Measurements from ENCODE around the gene INTS11.

Gene INTS11

GRCh38 chr1:1299686-1300351 is 24.6 kb downstream of the INTS11 start:
- no peak for DNase-seq (ENCODE audit: low read depth)

- no peak for DNase-seq (ENCODE audit: low read depth)
Measured at GRCh38 chr1:1298861-1299685, 25.4 kb downstream of the INTS11 start.

DNA sequence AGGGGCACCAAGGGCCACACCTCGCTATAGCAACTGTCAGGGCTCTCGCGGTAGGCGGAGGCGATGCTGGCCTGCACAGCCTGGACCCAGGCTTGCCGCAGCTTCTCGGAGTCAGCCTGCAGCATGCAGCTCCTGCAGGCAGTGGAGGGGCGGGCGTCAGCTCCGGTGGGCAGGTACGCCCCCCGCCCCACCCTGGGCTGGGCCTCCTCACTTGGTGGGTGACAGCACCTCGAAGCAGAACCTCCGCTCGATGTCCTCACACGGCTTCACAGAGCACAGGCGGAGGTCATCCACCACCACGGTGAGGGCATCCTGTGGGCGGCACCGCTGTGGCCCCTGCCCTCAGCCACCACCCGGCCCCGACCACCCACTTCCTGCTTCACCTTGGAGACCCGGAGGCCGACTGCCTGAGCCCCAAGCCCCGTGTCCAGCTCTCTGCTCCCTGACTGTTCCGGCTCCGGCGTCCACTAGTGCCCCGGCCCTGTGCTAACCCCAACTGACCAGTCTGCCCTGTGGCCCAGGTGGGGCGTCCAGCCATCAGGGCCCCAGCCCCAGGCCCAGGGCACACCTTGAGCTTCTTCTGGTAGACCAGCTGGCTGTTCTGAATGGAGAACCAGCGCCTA is 26.5 kb downstream of the INTS11 start:
- no peak for DNase-seq (ENCODE audit: low read depth)

- no peak for DNase-seq (ENCODE audit: low read depth)
Measured at GRCh38 chr1:1296070-1297061, 28.1 kb downstream of the INTS11 start.

DNA sequence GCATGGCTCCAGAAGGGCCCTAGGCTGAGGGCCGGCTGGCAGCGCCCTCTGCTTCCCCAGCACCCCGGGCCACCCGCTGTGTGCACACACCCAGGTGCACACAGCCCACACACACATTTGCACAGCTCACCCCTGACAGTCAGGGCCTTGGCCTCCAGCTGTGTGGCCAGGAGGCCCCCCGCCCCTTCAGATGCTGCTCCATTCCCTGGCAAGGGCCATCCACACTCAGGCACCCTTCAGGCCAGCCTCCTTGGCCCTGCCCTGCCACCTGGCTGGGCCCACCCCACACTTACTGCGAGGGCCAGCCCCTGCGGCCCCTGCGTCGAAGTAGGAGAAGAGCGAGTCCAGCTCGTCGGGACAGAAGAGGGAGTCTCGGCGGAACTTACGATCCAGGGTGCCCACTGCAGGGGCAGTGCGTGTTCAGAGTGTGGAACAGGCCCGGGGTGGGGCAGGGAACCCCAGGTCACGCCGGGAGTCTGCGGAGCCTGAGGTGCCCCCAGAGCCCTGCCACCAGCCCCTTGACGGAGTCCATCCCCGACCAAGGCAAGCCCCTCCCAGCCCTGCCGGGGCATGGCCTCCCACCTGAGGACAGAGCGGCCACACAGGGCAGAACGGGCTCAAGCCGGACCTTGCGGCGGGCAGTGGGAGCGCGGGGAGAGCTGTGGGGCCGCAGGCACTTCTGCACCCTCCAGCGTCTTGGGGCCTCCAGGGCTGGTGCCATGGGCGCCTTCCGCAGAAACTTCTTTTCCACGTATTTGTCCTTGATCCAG is 29.1 kb downstream of the INTS11 start:
- no peak for DNase-seq (ENCODE audit: low read depth)

DNA sequence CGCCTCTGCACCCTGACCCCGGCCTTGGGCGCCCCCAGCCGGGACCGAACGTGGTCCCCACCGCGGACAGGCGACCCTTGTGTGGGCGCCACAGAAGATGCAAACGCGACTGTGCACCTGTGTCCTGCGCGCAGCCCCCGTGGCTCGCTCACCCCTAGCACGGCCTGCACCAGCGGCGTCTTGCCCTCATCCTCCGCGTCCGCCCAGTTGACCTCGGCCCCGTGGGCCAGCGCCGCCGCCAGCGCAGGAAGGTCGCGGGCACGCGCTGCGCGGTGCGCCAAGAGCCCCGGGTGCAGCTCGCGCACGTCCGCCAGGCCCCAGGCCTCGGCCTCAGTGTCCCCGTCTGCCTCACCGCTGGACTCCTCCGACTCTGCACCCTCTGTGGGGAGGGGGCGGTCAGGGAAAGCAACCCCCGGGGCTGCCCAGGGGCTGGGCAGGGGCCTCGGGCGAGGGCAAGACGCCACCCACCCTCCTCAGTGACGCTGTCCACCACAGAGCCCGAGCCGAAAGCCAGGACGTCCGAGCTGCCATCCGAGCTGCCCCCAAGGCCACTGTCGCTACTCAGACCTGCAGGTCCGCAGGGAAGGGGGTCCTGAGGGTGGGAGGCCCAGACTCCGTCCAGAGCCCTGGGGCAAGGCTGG is 30.1 kb downstream of the INTS11 start:
- no peak for DNase-seq (ENCODE audit: low read depth)

DNA sequence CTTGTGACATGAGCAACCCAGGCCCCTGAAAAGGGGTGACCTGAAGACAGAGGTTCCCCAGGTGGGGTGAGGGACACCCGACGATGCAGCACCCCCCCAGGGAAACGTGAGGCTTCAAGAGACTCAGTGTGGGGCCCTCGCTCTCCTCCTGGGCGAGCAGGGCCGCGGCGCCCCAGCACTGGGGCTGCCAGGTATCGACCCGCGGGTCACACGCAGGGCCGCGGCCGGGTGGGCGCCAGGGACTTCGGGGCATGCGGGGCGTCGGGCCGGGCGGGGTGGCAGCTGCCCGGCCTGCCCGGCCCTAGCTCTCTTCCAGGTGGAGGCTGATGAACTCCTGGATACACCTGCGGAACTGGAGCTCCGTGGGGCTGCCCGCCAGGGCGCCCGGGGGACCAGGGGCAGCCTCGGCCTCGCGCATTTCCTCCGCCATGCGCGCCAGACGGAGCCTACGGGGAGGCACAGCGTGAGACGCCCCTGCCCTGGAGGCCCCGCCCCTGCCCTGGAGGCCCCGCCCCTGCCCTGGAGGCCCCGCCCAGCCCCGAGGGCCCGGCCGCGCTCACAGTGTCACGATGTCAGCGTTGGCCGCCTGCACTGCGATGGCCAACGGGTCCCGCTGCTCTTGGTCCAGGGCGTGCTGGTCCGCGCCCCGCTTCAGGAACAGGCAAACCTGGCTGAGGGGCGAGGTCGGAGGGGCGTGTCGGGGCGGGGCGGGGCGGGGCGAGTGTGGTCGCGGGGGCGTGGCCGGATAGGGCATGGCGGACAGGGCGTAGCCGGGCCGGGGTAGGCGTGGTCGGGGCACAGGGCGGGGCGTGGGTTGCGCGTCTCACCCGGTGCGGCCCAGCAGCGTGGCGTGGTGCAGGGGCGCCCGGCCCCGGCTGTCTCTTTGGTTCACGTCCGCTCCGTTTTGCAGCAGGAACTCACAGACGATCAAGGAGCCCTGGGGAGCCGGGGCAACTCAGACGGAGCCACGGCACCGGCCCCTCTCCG is 30.9 kb downstream of the INTS11 start:
- no peak for DNase-seq (ENCODE audit: low read depth)

GRCh38 chr1:1292851-1293250 is 31.6 kb downstream of the INTS11 start:
- no peak for DNase-seq (ENCODE audit: low read depth)

- DNase-seq (ENCODE audit: low read depth), result no peak
Measured at GRCh38 chr1:1292442-1292779, 32.0 kb downstream of the INTS11 start.

GRCh38 chr1:1291548-1292441 is 32.7 kb downstream of the INTS11 start:
- DNase-seq (ENCODE audit: low read depth), result no peak

DNA sequence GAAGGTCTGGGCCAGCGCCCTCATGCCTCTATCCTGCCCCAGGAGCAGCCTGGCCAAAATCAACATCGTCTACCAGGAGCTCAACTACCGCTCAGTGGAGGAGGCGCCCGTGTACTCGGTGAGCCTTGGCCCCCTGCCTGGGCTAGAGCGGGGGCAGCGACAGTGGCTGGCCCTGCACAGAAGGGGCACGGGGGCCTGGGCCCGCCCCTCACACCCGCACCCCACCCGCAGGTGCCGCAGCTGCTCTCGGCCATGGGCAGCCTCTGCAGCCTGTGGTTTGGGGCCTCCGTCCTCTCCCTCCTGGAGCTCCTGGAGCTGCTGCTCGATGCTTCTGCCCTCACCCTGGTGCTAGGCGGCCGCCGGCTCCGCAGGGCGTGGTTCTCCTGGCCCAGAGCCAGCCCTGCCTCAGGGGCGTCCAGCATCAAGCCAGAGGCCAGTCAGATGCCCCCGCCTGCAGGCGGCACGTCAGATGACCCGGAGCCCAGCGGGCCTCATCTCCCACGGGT is 33.4 kb downstream of the INTS11 start:
- DNase-seq (ENCODE audit: low read depth), result no peak

GRCh38 chr1:1290238-1290731 is 34.2 kb downstream of the INTS11 start:
- no peak for DNase-seq (ENCODE audit: low read depth)

GRCh38 chr1:1287288-1288110 is 37.0 kb downstream of the INTS11 start:
- no peak for DNase-seq (ENCODE audit: low read depth)

DNA sequence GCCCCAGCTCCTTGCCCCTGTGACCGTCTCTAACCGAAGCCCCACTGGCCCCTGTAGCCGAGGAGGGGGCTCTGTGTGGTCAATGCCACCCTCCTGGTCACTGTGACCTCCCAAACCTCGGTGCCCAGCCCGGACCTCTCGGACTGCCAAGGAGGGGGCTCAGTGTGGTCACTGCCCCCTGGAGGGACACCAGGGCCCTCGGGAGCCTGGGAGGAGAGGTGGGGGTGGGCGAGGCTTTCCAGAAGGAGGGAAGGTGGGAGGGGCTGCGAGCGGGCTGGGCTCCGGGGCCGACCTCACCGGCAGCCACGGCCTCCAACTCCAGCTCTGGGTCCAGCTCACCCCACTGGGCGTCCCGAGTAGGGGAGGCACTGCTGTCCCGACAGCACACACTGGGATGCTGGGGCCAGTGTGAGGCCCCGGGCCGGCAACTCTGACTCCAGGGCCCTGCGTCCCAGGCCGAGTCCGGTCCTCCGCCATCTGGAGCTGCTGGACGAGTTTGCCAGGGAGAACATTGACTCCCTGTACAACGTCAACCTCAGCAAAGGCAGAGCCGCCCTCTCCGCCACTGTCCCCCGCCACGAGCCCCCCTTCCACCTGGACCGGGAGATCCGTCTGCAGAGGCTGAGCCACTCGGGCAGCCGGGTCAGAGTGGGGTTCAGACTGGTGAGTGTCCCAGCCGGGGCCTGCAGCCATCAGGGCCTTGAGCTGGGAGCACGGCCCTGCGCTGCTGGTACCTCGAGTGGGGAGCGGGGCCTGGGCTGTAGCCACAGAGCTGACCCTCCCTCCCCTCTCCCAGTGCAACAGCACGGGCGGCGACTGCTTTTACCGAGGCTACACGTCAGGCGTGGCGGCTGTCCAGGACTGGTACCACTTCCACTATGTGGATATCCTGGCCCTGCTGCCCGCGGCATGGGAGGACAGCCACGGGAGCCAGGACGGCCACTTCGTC is 37.9 kb downstream of the INTS11 start:
- no peak for DNase-seq (ENCODE audit: low read depth)

GRCh38 chr1:1285611-1286311 is 38.7 kb downstream of the INTS11 start:
- no peak for DNase-seq (ENCODE audit: low read depth)

Measured in HS-27A (cell line).